ENCODE data around the gene RFTN1. TPM values are rescaled to one million over a fixed set of nuclear protein-coding genes. Genes with fewer than 3 reads are reported as not detected.
A peak's percentile ranks its signal among the peaks of the same experiment; 100 is the strongest.

RFTN1 gene
- total and polyA plus RNA-seq, 10 of the 15 experiments (the other 5 are each of a cell fraction or from before 2014, with no cell fraction given) = 20.6 to 213 (median 147) TPM

GRCh38 chr3:16507578-16508242 lies 5.8 kb downstream of the RFTN1 start (continued):
- TF ChIP-seq HSF1 (IDR thresholded peaks at IDR 0.05; ENCODE audit: low read depth, low read length) = no peak
- TF ChIP-seq SREBF2 (IDR thresholded peaks at IDR 0.05; ENCODE audit: low read length) = no peak
- no peak for TF ChIP-seq PBX3 (IDR thresholded peaks at IDR 0.05; ENCODE audit: insufficient replicate concordance, low read depth, low read length)
- peak in 1 of 2 experiments; percentile 42; a peak in 1 of 4 replicates for TF ChIP-seq IKZF2 (IDR thresholded peaks at IDR 0.05)
- TF ChIP-seq NFYA (IDR thresholded peaks at IDR 0.05; ENCODE audit: borderline replicate concordance, low read depth, low read length) = no peak
- TF ChIP-seq ZZZ3 (IDR thresholded peaks at IDR 0.05; ENCODE audit: control insufficient read depth, insufficient read length, low read depth) = no peak
- peak; percentile 9; the same call in 1 of the 2 replicates for TF ChIP-seq BACH1 (IDR thresholded peaks at IDR 0.05; ENCODE audit: borderline replicate concordance)
- TF ChIP-seq NFYB (IDR thresholded peaks at IDR 0.05; ENCODE audit: insufficient read depth, low read depth, low read length) = no peak
- no peak for TF ChIP-seq MXI1 (IDR thresholded peaks at IDR 0.05; ENCODE audit: low read depth, low read length)
- no peak for TF ChIP-seq MEF2B (IDR thresholded peaks at IDR 0.05; ENCODE audit: partially characterized antibody, poor library complexity, severe bottlenecking)
- TF ChIP-seq ZNF384 (IDR thresholded peaks at IDR 0.05; ENCODE audit: borderline replicate concordance, low read depth, low read length) = no peak
- TF ChIP-seq ASH2L (IDR thresholded peaks at IDR 0.05; ENCODE audit: borderline replicate concordance, low read depth) = no peak
- no peak for TF ChIP-seq POLR2AphosphoS2 (IDR thresholded peaks at IDR 0.05; ENCODE audit: low read depth, low read length)
- no peak for TF ChIP-seq FOXM1 (IDR thresholded peaks at IDR 0.05; ENCODE audit: low read depth, low read length)
